Endometrium (tissue), 2 donors: ENCODE measurements around the gene CPOX.
"Not testable (repeated sequence)": the region's sequence is repeated elsewhere in the genome, so short reads cannot be mapped to it uniquely, and the experiment has no call there.

Experiments used
- FAIRE-seq: peaks from 2 replicates; lab custom pipeline; 2012; peaks lifted over from hg19 to GRCh38; lab: Jason Lieb, UNC
- donor health status: control.
- donor health status: control.

Gene CPOX

GRCh38 chr3:98593046-98593936 lies at the start of gene CPOX:
Gene CPOX, minus strand, starts transcription at chr3:98593611. Its CDS starts 107 bp downstream, at chr3:98593504.
- FAIRE-seq: peak; percentile 71

DNA sequence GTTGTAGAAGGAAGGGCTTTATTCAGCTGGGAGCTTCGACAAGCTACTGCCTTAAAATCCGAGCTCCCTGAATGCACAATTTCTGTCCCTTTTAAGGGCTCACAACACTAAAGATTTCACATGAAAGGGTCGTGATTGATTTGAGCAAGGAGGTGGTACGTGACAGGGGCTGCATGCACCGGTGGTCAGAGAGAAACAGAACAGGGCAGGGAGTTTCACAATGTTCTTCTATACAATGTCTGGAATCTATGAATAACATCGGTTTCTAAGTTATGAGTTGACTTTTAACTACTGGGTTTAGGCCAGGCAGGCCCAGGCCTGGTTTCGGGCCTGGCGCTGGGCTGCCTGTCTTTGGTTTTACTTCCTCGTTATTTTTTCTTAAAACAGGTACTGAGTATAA lies 49.4 kb upstream of the CPOX start:
- not testable (repeated sequence) for FAIRE-seq

DNA sequence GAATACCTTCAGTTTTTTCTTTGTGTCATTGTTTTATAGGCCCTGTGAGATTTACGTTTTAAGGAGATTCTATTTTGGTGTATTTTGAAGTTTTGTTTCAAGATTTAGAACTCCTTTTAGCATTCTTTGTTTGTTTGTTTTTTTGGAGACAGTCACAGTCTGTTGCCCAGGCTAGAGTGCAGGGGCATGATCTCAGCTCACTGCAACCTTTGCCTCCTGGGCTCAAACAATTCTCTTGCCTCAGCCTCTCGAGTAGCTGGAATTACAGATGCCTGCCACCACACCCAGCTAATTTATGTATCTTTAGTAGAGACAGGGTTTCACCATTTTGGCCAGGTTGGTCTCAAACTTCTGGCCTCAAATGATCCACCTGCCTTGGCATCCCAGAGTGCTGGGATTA lies 48.3 kb upstream of the CPOX start:
- not testable (repeated sequence) for FAIRE-seq

- not testable (repeated sequence) for FAIRE-seq
Measured at GRCh38 chr3:98638515-98638914, 45.1 kb upstream of the CPOX start.

DNA sequence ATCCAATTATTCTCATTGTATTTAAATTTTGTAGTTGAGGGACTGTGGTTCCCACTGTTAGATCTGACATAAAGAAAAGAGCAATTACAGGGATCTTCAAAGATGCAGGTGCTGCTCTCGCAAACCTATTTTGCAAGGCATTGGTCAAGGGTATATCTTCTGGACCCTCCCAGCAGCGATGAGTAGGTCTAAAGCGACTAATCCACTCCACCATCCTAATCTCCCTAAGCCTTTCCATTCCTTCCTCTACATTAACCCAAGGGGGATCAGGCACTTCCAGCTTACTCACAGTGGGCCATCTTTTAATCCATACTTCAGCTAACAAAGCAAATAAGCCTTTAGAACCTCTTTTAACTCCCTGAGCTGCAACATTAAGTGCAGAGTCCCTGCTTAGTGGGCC lies 37.0 kb upstream of the CPOX start:
- FAIRE-seq: no peak

DNA sequence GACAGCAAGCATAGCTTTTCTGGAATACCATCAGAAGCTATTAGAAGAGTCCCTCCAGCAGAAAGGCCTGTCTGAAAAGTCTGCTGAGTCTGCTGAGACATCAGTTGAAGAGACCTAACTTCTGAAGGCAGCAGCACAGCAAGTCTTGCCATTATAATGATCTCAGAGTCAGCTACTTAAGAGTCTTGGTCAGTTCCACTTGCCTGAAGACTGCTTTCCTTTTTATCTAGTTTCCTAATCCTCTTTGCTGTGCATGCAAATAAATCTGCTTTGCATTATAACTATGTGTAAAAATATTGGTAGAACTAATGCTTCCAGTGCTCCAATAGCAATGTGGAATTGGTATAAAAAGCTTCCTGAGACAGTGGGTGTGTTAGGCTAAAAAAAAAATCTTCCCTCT lies 34.9 kb upstream of the CPOX start:
- no peak for FAIRE-seq

- FAIRE-seq: no peak
Measured at GRCh38 chr3:98626151-98626550, 32.7 kb upstream of the CPOX start.

DNA sequence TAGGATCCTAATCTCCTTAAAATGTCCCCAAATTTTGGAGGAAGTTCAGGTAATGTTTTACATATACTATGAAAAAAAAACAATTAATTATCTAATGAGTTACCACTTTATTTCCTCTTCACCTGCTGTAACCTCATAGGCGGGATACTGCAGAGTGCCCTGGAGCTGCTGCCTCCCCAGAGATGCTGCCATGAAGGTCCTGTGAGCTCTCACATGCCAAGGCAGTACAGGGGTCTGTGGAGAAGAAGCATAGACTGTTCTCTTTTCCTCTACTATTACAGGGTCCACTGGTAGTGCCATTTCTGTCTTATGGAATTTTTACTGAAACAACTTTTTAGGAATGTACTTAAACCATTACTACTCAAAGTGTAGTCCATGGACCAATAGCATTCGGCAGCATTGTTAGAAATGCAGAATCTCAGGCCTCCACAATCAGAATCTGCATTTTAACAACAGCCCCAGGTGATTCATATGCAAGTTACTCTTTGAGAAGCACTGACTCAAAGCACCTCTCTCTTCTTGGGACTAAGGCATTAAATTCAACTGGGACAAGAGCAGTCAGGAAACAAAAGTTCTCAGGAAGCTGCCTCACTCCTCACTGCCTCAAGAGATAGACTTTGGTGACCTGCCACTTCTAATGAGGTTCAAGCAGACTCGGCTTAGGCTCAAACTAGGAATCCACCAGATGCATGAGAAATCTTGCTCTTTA lies 30.3 kb upstream of the CPOX start:
- FAIRE-seq: no peak

GRCh38 chr3:98617841-98618240 lies 24.4 kb upstream of the CPOX start:
- no peak for FAIRE-seq

DNA sequence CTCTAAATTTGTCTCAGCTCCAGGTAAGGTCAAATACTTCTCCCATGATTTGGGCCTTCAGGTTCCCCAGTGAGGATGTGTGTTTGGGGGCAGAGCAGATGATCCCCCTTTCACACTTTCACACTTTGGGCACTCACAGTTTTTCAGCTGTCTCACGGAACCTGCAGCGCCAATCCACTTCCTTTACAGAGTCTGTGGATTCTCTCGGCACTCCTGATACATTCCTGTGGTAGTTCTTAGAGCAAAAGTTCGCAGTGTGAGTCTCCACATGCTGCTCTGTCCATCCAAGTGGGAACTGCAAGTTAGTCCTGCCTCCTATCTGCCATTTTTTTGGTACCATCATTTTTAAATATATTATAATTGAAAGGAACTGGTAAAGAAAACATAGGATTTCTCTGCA lies 20.2 kb upstream of the CPOX start:
- FAIRE-seq: no peak

DNA sequence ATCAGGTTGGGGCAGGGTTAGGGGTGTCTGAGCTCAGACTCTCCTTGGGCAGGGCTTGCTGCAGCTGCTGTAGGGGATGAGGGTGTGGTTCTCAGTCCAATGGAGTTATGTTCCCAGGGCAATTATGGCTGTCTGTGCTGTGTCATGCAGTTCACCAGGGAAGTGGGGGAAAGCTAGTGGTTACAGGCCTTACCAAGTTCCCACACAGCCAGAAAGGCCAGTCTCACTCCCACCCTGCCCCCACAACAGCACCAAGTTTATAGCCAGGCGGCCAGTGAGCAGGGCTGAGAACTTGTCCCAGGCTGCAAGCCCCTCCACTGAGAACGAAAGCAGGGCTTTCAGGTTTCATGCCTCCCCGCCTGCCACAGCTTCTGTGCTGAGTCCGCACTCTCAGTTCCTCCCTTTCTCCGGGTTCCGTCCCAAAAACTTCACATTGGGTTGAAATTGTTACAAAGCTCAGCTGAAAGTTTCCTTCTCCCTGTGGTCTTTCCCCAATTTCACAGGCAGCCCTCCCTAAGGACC lies 19.6 kb upstream of the CPOX start:
- FAIRE-seq: no peak

GRCh38 chr3:98612587-98612986 lies 19.2 kb upstream of the CPOX start:
- FAIRE-seq: no peak

DNA sequence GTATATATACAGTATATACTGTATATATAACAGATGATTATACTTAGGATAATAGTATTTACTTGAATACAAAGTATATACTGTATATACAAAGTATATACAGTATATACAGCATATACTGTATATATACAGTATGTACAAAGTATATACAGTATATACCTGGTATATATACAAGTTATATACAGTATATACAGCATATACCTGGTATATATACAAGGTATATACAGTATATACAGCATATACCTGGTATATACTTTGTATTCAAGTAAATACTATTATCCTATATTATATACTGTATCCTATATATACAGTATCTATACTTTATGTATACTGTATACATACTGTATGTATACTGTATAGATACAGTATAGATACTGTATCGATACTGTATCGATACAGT lies 14.6 kb upstream of the CPOX start:
- no peak for FAIRE-seq

DNA sequence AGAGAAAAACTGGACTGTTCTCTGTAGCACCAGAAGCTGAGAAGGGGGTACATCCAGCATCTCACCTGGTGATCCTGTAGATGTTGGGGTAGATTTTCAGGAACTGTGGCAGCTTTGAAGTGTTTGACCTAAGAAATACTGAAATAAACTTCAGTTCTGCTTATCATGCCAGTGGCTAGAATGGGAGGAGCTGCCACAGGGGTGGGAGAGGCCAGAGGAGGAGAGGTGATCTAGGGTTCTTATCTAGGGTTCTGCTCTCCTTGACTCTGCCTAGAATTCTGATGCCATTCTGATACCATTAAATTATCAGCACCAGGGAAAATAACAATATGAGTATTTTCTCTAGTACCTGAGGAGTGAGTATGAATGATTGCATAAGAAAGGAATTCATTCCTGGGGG lies 10.2 kb upstream of the CPOX start:
- FAIRE-seq: no peak

- FAIRE-seq: peak; percentile 82
Measured at GRCh38 chr3:98602078-98602678, 8.8 kb upstream of the CPOX start.

DNA sequence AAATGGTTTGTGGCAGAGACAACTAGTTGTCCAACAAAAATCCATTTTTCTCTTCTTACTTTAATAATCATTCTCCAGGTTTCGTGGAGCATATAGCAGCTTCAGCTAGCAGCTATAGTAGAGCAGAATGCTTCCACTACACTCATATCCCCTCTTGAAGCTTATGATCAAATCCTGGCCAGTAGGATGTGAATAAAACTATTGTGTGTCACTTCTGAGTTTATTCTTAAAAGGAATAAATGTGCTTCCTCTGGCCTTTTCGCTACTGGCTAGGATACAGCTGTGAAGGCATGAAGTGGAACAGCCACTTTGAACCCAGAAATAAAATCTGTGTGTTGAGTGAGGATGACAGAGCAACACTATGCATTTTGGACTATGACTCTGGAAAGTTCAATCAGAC lies 7.8 kb upstream of the CPOX start:
- no peak for FAIRE-seq

DNA sequence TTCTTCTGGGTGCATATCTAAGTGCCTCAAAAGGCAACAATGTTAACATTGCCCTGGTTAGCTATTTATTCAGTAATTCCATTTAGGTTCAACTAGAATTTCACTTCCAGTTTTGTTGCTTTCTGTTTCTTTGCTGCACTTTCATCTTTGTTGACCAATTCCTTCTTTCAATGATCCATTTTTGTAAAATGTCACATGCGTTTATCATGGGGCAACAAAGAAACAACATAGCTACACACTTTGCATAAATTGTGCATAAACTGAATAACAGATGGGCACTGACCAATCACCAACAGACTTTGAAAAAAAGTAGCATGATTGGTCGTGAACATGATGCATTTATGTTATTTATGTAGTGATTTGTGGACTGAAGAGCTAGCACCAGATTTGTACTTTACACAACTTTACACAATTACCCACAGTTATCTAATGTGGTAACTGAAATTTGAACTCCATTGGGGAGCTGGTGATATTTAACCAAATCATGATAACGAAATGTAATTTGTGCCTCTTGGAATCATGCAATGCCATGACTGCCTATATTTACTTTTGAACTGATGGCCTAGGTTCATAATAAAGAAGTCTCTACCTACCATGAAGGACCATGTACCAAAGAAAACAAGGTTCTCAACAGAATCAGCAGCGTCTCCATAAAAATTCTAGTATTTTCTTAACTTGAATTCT lies 7.1 kb upstream of the CPOX start:
- no peak for FAIRE-seq

- FAIRE-seq: no peak
Measured at GRCh38 chr3:98599647-98600411, 6.4 kb upstream of the CPOX start.

DNA sequence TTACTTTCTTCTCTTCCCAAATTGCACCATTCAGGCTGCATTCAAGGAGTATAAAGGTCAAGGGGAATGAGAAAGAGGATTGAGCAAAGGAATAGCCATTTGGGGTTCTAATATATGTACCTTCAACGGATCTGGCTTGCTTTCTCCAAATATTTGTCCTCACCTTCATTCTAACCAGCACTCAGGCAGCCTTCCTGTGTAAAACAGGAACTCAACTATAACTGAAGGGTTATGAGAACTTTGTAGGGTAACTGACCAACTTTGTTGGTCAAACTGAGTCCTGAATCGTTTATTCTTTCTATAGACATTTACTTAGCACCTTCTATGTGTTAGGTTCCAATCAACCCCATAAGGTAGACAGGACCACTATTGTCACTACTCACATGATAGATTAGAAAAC lies 5.1 kb upstream of the CPOX start:
- no peak for FAIRE-seq

- FAIRE-seq: no peak
Measured at GRCh38 chr3:98596541-98597500, 3.4 kb upstream of the CPOX start.
